SK-N-SH (cell line): ENCODE measurements around the gene RESF1. TPM values are rescaled to one million over a fixed set of nuclear protein-coding genes. Genes with fewer than 3 reads are reported as not detected.
A peak's percentile ranks its signal among the peaks of the same experiment; 100 is the strongest.

Experiments
- CTCF ChIA-PET: fragments of 300-600, 350-600 bp; formaldehyde crosslinking; extraction: SDS; loops from one replicate; lab custom pipeline; 2021; lab: Yijun Ruan, JAX
- POLR2A ChIA-PET: fragments of 350-600 bp; sonication (Branson Sonifier 250); formaldehyde crosslinking; extraction: SDS; loops from one replicate; lab custom pipeline; 2020; ENCODE audit warnings: antibody characterized with exemption, inconsistent platforms; lab: Yijun Ruan, JAX
- DNase-seq: peaks from one replicate; pipeline ENCODE4 v3.0.0; 2012
- H2AFZ ChIP-seq: fragments of 200-600 bp; sonication (generic); 2 replicates; pipeline ENCODE4 v1.8.1; 2016; ENCODE audit warnings: antibody characterized with exemption, mild to moderate bottlenecking, low read depth
- H3F3A ChIP-seq: fragments of 200-600 bp; sonication (generic); replicated peaks from 2 replicates; pipeline ENCODE3; 2016; ENCODE audit warnings: antibody characterized with exemption, mild to moderate bottlenecking; ENCODE audit not compliant: insufficient read depth
- H3K27ac ChIP-seq, 2 experiments: fragments of 200-500 bp in 1 of 2; fragments of 200-600 bp in 1 of 2; sonication (Bioruptor generic) in 1 of 2; sonication (generic), shearing (Covaris generic) in 1 of 2; 2 replicates each; pipeline versions ENCODE4 v1.5.1 to v1.6.1; 2014 to 2016; ENCODE audit warnings: low read depth in 2 of 2, inconsistent platforms in 1 of 2, low read length in 1 of 2, mild to moderate bottlenecking in 1 of 2, mixed read lengths in 1 of 2
- H3K27me3 ChIP-seq: fragments of 200-600 bp; sonication (generic), shearing (Covaris generic); 2 replicates; pipeline ENCODE4 v1.6.1; 2016; ENCODE audit warnings: mixed run types; ENCODE audit not compliant: insufficient read depth
- H3K36me3 ChIP-seq, 2 experiments: fragments of 200-500 bp in 1 of 2; fragments of 200-600 bp in 1 of 2; sonication (Bioruptor generic) in 1 of 2; sonication (generic) in 1 of 2; replicated peaks in 1 of 2; 2 replicates each; pipeline versions ENCODE3 to v1.5.1; 2014 to 2016; ENCODE audit warnings: low read length in 1 of 2, mild to moderate bottlenecking in 1 of 2; ENCODE audit not compliant: insufficient read depth in 2 of 2, control insufficient read depth in 1 of 2
- H3K4me1 ChIP-seq, 2 experiments: fragments of 200-500 bp in 1 of 2; fragments of 200-600 bp in 1 of 2; sonication (Bioruptor generic) in 1 of 2; sonication (generic), shearing (Covaris generic) in 1 of 2; 2 replicates each; pipeline versions ENCODE4 v1.5.1 to v1.6.1; 2014 to 2016; ENCODE audit warnings: low read depth in 1 of 2, low read length in 1 of 2, mixed run types in 1 of 2; ENCODE audit not compliant: insufficient read depth in 2 of 2, control insufficient read depth in 1 of 2
- H3K4me2 ChIP-seq: fragments of 200-600 bp; sonication (generic), shearing (Covaris generic); 2 replicates; pipeline ENCODE4 v1.6.1; 2017; ENCODE audit warnings: mixed run types
- H3K4me3 ChIP-seq, 2 experiments: fragments of 200-500 bp in 1 of 2; fragments of 200-600 bp in 1 of 2; sonication (Bioruptor generic) in 1 of 2; sonication (generic), shearing (Covaris generic) in 1 of 2; 2 replicates each; pipeline versions ENCODE4 v1.5.1 to v1.8.1; 2014 to 2016; ENCODE audit warnings: low read depth in 2 of 2, inconsistent platforms in 1 of 2, low read length in 1 of 2, mild to moderate bottlenecking in 1 of 2, mixed read lengths in 1 of 2, moderate library complexity in 1 of 2
- H3K79me2 ChIP-seq: fragments of 200-600 bp; sonication (generic); 2 replicates; pipeline ENCODE4 v1.8.1; 2017; ENCODE audit warnings: mild to moderate bottlenecking; ENCODE audit not compliant: insufficient read depth
- H3K9ac ChIP-seq: fragments of 200-600 bp; sonication (generic); 2 replicates; pipeline ENCODE4 v1.6.1; 2017; ENCODE audit warnings: mixed run types
- H3K9me2 ChIP-seq: fragments of 200-600 bp; sonication (generic); 2 replicates; pipeline ENCODE4 v1.6.1; 2017; ENCODE audit warnings: mixed run types
- H3K9me3 ChIP-seq: fragments of 200-600 bp; sonication (generic); 2 replicates; pipeline ENCODE4 v1.6.1; 2017; ENCODE audit warnings: mixed run types, mild to moderate bottlenecking, moderate library complexity
- H4K20me1 ChIP-seq: fragments of 200-600 bp; sonication (generic); 2 replicates; pipeline ENCODE4 v1.6.1; 2017; ENCODE audit warnings: mild to moderate bottlenecking, mixed run types; ENCODE audit not compliant: insufficient read depth
- ELF1 ChIP-seq: IDR thresholded peaks from 2 replicates; pipeline ENCODE4 v1.4.0; 2012
- EZH2phosphoT487 ChIP-seq: fragments of 200-600 bp; sonication (generic); IDR thresholded peaks from 2 replicates; pipeline ENCODE4 v1.6.1; 2017; ENCODE audit warnings: low read depth, mixed run types, mild to moderate bottlenecking, antibody characterized with exemption, moderate library complexity, borderline replicate concordance
- JUND ChIP-seq: IDR thresholded peaks from 2 replicates; pipeline ENCODE4 v1.4.0; 2012
- MAX ChIP-seq: IDR thresholded peaks from 2 replicates; pipeline ENCODE4 v1.4.0; 2012; ENCODE audit warnings: low read depth
- MEF2A ChIP-seq: IDR thresholded peaks from 2 replicates; pipeline ENCODE4 v1.4.0; 2012; ENCODE audit warnings: low read depth, borderline replicate concordance
- MXI1 ChIP-seq: IDR thresholded peaks from 2 replicates; pipeline ENCODE4 v1.6.1; 2012; ENCODE audit warnings: mild to moderate bottlenecking, low read depth, low read length, improper control_type of control experiment
- NFIC ChIP-seq: IDR thresholded peaks from 2 replicates; pipeline ENCODE4 v1.4.0; 2012; ENCODE audit warnings: borderline replicate concordance
- POLR2AphosphoS5 ChIP-seq: IDR thresholded peaks from 2 replicates; pipeline ENCODE4 v1.6.1; 2012; ENCODE audit warnings: low read depth, low read length
- RAD21 ChIP-seq: IDR thresholded peaks from 2 replicates; pipeline ENCODE4 v1.6.1; 2012; ENCODE audit warnings: mild to moderate bottlenecking, low read length
- RCOR1 ChIP-seq: fragments of 150-350 bp; IDR thresholded peaks from 2 replicates; pipeline ENCODE4 v1.6.1; 2017; ENCODE audit warnings: antibody characterized with exemption, low read length
- RXRA ChIP-seq: IDR thresholded peaks from 2 replicates; pipeline ENCODE4 v1.4.0; 2012; ENCODE audit warnings: low read depth, mild to moderate bottlenecking, borderline replicate concordance
- TAF1 ChIP-seq: IDR thresholded peaks from 2 replicates; pipeline ENCODE4 v1.6.1; 2012; ENCODE audit warnings: low read depth, mild to moderate bottlenecking, low read length, moderate library complexity, borderline replicate concordance
- TCF12 ChIP-seq: IDR thresholded peaks from 2 replicates; pipeline ENCODE4 v1.4.0; 2012
- TEAD4 ChIP-seq: IDR thresholded peaks from 2 replicates; pipeline ENCODE4 v1.4.0; 2012; ENCODE audit warnings: mild to moderate bottlenecking, borderline replicate concordance; ENCODE audit not compliant: insufficient read depth
- USF2 ChIP-seq: fragments of 150-350 bp; IDR thresholded peaks from 2 replicates; pipeline ENCODE4 v1.6.1; 2017; ENCODE audit warnings: antibody characterized with exemption, low read length, low read depth, borderline replicate concordance
- YY1 ChIP-seq: IDR thresholded peaks from 2 replicates; pipeline ENCODE4 v1.4.0; 2012; ENCODE audit warnings: low read depth, mild to moderate bottlenecking
- WGBS: methylation state at CpG from one replicate; pipeline ENCODE4 v1.1.6; 2017; ENCODE audit warnings: low lambda C conversion rate; 5-methylcytosine and 5-hydroxymethylcytosine counted together
- polyA plus RNA-seq, 3 experiments: library from polyadenylated mRNA; depleted of rRNA; stranded (reverse); fragments of >200 nt; gene quantifications; 2 replicates each; pipeline ENCODE4 v1.2.3, GENCODE V29; 2012
- TF ChIP-seq, protein P1 (sequence below): IDR thresholded peaks from 2 replicates; pipeline ENCODE4 v1.4.0; 2012; ENCODE audit warnings: low read depth, borderline replicate concordance
- TF ChIP-seq, protein P2 (sequence below): fragments of 150-350 bp; IDR thresholded peaks from 2 replicates; pipeline ENCODE4 v1.6.1; 2016; ENCODE audit warnings: mild to moderate bottlenecking, low read depth, low read length
- TF ChIP-seq, protein P3 (sequence below): IDR thresholded peaks from 2 replicates; pipeline ENCODE4 v1.4.0; 2012; ENCODE audit warnings: low read depth, borderline replicate concordance

The RESF1 gene
- polyA plus RNA-seq, 1 of the 3 experiments (the other 2 are of a cell fraction), result 4.9 TPM

- Histone ChIP-seq H3K27ac (no peak overlapping the region), H3K79me2 (no peaks in the 10 kb centered on the region), H3K4me3 (no peak overlapping the region), H4K20me1 (no peaks in the 10 kb centered on the region), H3K4me1 (no peaks in the 10 kb centered on the region), H3K27me3 (no peaks in the 10 kb centered on the region), H3F3A (no peaks in the 10 kb centered on the region), H3K36me3 (no peaks in the 10 kb centered on the region), H3K9me3 (no peaks in the 10 kb centered on the region), H3K4me2 (no peak overlapping the region), H2AFZ (no peak overlapping the region), H3K9ac (no peak overlapping the region), H3K9me2 (no peaks in the 10 kb centered on the region)
- WGBS, result 45% methylated on average over 3 of the region's 3 CpGs
- no peak for TF ChIP-seq TEAD4
- no peak for TF ChIP-seq TCF12
- no peak for TF ChIP-seq RCOR1
- no peak for TF ChIP-seq YY1
- TF ChIP-seq MXI1, result no peak
- TF ChIP-seq JUND, result no peak
- no peak for TF ChIP-seq MAX
- TF ChIP-seq POLR2AphosphoS5, result no peak
- TF ChIP-seq ELF1, result no peak
- TF ChIP-seq, protein P1, sequence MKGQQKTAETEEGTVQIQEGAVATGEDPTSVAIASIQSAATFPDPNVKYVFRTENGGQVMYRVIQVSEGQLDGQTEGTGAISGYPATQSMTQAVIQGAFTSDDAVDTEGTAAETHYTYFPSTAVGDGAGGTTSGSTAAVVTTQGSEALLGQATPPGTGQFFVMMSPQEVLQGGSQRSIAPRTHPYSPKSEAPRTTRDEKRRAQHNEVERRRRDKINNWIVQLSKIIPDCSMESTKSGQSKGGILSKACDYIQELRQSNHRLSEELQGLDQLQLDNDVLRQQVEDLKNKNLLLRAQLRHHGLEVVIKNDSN, result no peak
- TF ChIP-seq NFIC, result no peak
- no peak for TF ChIP-seq MEF2A
- no peak for TF ChIP-seq RAD21
- no peak for TF ChIP-seq EZH2phosphoT487
- no peak for TF ChIP-seq RXRA
- TF ChIP-seq, protein P2, sequence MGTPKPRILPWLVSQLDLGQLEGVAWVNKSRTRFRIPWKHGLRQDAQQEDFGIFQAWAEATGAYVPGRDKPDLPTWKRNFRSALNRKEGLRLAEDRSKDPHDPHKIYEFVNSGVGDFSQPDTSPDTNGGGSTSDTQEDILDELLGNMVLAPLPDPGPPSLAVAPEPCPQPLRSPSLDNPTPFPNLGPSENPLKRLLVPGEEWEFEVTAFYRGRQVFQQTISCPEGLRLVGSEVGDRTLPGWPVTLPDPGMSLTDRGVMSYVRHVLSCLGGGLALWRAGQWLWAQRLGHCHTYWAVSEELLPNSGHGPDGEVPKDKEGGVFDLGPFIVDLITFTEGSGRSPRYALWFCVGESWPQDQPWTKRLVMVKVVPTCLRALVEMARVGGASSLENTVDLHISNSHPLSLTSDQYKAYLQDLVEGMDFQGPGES, result no peak
- ChIA-PET POLR2A (interaction anchor here (0.6 kb wide), 1 partner anchor 268 kb away, joined by 3 read pairs; no protein-coding TSS in a partner anchor), CTCF (no interaction called here)
- no peak for DNase-seq
Measured at GRCh38 chr12:31915446-31915845, 43.8 kb upstream of the RESF1 start.

GRCh38 chr12:31922341-31923062 is 36.7 kb upstream of the RESF1 start:
- Histone ChIP-seq H3K27ac (no peak overlapping the region), H3K9me3 (peaks cover 10% of the 10 kb centered on the region; the same call in 1 of the 2 replicates), H3K9me2 (no peaks in the 10 kb centered on the region), H4K20me1 (no peaks in the 10 kb centered on the region), H3K27me3 (no peaks in the 10 kb centered on the region), H3K9ac (no peak overlapping the region), H3K36me3 (no peaks in the 10 kb centered on the region), H3K79me2 (no peaks in the 10 kb centered on the region)
- ChIA-PET POLR2A (no interaction called here), CTCF (no interaction called here)
- 3% methylated on average over 1 of the region's 1 CpG for WGBS
- TF ChIP-seq POLR2AphosphoS5 (no peak), MAX (no peak), USF2 (no peak), TAF1 (no peak), ELF1 (no peak), NFIC (peak; percentile 28; the same call in 1 of the 2 replicates)
- TF ChIP-seq, protein P3, sequence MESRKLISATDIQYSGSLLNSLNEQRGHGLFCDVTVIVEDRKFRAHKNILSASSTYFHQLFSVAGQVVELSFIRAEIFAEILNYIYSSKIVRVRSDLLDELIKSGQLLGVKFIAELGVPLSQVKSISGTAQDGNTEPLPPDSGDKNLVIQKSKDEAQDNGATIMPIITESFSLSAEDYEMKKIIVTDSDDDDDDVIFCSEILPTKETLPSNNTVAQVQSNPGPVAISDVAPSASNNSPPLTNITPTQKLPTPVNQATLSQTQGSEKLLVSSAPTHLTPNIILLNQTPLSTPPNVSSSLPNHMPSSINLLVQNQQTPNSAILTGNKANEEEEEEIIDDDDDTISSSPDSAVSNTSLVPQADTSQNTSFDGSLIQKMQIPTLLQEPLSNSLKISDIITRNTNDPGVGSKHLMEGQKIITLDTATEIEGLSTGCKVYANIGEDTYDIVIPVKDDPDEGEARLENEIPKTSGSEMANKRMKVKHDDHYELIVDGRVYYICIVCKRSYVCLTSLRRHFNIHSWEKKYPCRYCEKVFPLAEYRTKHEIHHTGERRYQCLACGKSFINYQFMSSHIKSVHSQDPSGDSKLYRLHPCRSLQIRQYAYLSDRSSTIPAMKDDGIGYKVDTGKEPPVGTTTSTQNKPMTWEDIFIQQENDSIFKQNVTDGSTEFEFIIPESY, result no peak
- TF ChIP-seq, all 33 proteins: peak for 1
- Histone ChIP-seq H3K4me2 (no peak overlapping the region), H3K4me1 (no peaks in the 10 kb centered on the region), H2AFZ (no peak overlapping the region), H3K4me3 (no peak overlapping the region), H3F3A (no peaks in the 10 kb centered on the region)
- no peak for DNase-seq
